GM12875 (cell line): ENCODE data around the gene COL28A1.

ENCODE experiments used
- H3K4me3 ChIP-seq: one replicate; pipeline ENCODE4 v1.5.1; 2011; ENCODE audit warnings: low read depth, low read length, control low read depth
- CTCF ChIP-seq: IDR thresholded peaks from 2 replicates; pipeline ENCODE4 v1.5.1; 2011; ENCODE audit warnings: low read depth, mild to moderate bottlenecking, control low read depth, inconsistent platforms, low read length, moderate library complexity, borderline replicate concordance; ENCODE audit not compliant: insufficient read depth

Gene COL28A1

GRCh38 chr7:7519528-7519927 lies 16.1 kb downstream of the COL28A1 start:
- no peak for TF ChIP-seq CTCF
- H3K4me3 ChIP-seq: no peak overlapping the region

GRCh38 chr7:7519056-7519455 lies 16.6 kb downstream of the COL28A1 start:
- TF ChIP-seq CTCF: no peak

GRCh38 chr7:7517754-7518153 lies 17.9 kb downstream of the COL28A1 start:
- H3K4me3 ChIP-seq: no peak overlapping the region
- TF ChIP-seq CTCF: no peak

More at GRCh38 chr7:7519056-7519455, 16.6 kb downstream of the COL28A1 start:
- no peak overlapping the region for H3K4me3 ChIP-seq

- H3K4me3 ChIP-seq: no peak overlapping the region
- TF ChIP-seq CTCF: no peak
Observed at GRCh38 chr7:7516662-7517061, 19.0 kb downstream of the COL28A1 start.

GRCh38 chr7:7516156-7516555 lies 19.5 kb downstream of the COL28A1 start:
- H3K4me3 ChIP-seq: no peak overlapping the region
- TF ChIP-seq CTCF: no peak

GRCh38 chr7:7512861-7513597 lies 22.6 kb downstream of the COL28A1 start:
- no peak overlapping the region for H3K4me3 ChIP-seq
- no peak for TF ChIP-seq CTCF

GRCh38 chr7:7510794-7511193 lies 24.9 kb downstream of the COL28A1 start:
- no peak overlapping the region for H3K4me3 ChIP-seq
- TF ChIP-seq CTCF: no peak
